DOHH2 (cell line): ENCODE measurements around the gene KRT76.
"Not testable (repeated sequence)": the region's sequence is repeated elsewhere in the genome, so short reads cannot be mapped to it uniquely, and the experiment has no call there.

Source experiments
- EZH2phosphoT487 ChIP-seq: fragments of 200-600 bp; sonication (generic); IDR thresholded peaks from 2 replicates; pipeline ENCODE4 v1.6.1; 2017; ENCODE audit warnings: borderline replicate concordance, mild to moderate bottlenecking, antibody characterized with exemption, low read length, moderate library complexity, mixed read lengths
- TF ChIP-seq, protein P1 (sequence below): fragments of 200-600 bp; sonication (generic); IDR thresholded peaks from one replicate; pipeline ENCODE4 v1.5.1; 2014; ENCODE audit warnings: antibody characterized with exemption, mild to moderate bottlenecking, low read depth, low read length; ENCODE audit not compliant: poor library complexity, severe bottlenecking

- TF ChIP-seq, protein P1, sequence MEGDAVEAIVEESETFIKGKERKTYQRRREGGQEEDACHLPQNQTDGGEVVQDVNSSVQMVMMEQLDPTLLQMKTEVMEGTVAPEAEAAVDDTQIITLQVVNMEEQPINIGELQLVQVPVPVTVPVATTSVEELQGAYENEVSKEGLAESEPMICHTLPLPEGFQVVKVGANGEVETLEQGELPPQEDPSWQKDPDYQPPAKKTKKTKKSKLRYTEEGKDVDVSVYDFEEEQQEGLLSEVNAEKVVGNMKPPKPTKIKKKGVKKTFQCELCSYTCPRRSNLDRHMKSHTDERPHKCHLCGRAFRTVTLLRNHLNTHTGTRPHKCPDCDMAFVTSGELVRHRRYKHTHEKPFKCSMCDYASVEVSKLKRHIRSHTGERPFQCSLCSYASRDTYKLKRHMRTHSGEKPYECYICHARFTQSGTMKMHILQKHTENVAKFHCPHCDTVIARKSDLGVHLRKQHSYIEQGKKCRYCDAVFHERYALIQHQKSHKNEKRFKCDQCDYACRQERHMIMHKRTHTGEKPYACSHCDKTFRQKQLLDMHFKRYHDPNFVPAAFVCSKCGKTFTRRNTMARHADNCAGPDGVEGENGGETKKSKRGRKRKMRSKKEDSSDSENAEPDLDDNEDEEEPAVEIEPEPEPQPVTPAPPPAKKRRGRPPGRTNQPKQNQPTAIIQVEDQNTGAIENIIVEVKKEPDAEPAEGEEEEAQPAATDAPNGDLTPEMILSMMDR = not testable (repeated sequence)
- TF ChIP-seq EZH2phosphoT487 = not testable (repeated sequence)
These were observed 15.9 kb downstream of the KRT76 start for GRCh38 chr12:52761218-52761617.
